HG02970 (cell line): ENCODE results near the gene PALM3.
"Not testable (repeated sequence)": the region's sequence is repeated elsewhere in the genome, so short reads cannot be mapped to it uniquely, and the experiment has no call there.

ENCODE experiments used
- ATAC-seq: cut with Tn5 transposase; IDR thresholded peaks from one replicate; pipeline ENCODE4 v1.9.1; 2021; ENCODE audit warnings: mild to moderate bottlenecking, moderate library complexity, moderate number of reproducible peaks; ENCODE audit not compliant: unreplicated experiment, low FRiP score

PALM3 gene

DNA sequence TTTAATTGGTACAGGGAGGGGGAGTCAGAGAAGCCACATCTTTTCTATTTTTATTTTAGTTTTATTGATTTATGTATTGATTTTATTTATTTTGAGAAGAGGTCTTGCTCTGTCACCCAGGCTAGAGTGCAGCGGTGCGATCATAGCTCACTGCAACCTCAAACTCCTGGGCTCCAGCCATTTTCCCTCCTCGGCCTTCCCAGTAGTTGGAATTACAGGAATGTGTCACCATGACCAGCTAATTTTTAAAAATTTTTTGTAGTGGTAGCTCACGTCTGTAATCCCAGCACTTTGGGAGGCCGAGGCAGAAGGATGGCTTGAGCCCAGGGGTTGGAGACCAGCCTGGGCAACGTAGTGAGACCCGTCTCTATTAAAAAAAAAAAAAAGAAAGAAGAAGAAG lies 26.2 kb downstream of the PALM3 start:
- no peak for ATAC-seq

DNA sequence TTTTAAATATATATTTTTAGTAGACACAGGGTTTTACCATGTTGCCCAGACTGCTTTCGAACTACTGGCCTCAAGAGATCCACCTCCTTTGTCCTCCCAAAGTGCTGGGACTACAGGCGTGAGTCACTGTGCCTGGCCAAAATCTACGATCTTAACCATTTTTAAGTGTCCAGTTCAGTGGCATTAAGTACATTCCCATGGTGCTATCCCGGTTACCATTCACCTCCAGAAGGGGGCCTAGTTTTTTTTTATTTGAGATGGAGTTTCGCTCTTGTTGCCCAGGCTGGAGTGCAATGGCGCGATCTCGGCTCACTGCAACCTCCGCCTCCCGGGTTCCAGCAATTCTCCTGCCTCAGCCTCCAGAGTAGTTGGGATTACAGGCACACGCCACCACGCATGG lies 26.7 kb downstream of the PALM3 start:
- ATAC-seq = not testable (repeated sequence)

DNA sequence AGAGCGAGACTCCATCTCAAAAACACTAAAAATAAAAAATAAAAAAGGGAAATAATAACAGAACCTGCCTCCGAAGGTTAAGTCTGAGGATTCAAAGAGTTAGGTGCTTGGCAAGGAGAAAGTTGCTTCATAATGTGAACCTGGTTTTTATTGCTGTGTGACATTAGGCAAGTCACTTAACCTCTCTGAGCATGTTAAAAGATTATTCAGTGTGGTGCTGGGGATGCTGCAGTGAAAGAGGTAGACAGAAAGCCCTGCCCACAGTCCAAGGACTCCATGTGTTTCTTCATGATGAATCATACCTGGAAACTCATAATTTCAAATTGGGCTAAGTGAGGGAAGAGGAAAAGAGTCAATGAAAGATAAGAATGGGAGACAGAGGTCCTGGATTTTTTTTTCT lies 27.9 kb downstream of the PALM3 start:
- ATAC-seq = no peak

- no peak for ATAC-seq
Observed at GRCh38 chr19:14031719-14032480, 30.0 kb downstream of the PALM3 start, which contains the start of gene IL27RA. Gene IL27RA (plus strand): TSS chr19:14031762. CDS start chr19:14031873, 111 bp downstream.

DNA sequence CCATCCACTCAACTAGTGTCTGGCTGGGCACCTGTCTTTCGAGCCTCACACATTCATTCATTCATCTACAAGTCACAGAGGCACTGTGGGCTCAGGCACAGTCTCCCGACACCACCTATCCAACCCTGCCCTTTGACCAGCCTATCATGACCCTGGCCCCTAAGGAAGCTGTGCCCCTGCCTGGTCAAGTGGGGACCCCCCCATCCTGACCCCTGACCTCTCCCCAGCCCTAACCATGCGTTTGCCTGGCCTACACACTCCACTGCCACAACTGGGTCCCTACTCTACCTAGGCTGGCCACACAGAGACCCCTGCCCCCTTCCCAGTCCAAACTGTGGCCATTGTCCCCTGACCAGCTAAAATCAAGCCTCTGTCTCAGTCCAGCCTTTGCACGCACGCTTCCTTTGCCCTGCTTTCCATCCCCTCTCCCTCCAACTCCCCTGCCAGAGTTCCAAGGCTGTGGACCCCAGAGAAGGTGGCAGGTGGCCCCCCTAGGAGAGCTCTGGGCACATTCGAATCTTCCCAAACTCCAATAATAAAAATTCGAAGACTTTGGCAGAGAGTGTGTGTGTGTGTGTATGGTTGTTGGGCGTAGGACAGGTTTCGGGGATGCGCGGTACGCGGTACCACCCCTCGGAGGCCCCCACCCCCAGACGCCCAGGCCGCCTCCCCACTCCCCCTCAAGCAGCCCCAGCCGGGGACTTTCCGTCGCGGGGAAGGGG lies 30.7 kb downstream of the PALM3 start:
- no peak for ATAC-seq

DNA sequence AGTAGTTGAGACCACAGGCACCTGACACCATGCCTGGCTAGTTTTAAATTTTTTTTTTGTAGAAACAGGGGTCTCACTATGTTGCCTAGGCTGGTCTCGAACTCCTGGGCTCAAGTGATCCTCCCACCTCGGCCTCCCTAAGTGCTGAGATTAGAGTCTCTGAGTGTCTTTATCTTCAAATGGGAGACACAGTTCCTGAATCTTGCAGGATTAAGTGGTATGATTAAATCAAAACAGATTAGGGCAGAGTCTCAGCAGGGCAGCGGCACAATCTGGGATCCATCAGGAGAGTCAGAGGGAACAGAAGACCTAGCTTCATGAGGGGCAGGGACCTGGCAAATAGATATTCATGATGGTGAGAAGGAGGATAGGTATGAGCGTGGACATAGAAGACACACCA lies 33.0 kb downstream of the PALM3 start:
- no peak for ATAC-seq

GRCh38 chr19:14027856-14028450 lies 33.9 kb downstream of the PALM3 start, which contains the start of gene RLN3:
Gene RLN3 (plus strand): TSS chr19:14028148. CDS start chr19:14028205, 57 bp downstream.
- ATAC-seq = no peak

DNA sequence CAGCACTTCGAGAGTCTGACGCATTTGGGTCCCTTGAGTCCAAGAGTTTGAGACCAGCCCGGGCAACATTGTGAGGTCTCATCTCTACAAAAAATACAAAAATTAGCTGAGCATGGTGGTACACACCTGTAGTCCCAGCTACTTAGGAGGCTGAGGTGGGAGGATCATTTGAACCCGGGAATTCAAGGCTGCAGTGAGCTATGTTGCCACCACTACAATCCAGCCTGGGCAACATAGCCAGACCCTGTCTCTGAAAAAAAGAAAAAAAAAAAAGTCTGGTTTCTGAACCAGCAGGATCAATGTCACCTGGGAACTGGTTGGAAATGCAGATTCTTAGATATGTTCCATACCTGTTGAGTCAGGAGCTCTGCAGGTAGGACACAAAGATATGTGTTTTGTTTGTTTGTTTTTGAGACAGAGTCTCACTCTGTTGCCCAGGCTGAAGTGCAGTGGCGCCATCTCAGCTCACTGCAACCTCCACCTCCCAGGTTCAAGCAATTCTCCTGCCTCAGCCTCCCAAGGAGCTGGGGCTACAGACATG lies 35.2 kb downstream of the PALM3 start:
- not testable (repeated sequence) for ATAC-seq

GRCh38 chr19:14023404-14024235 lies 38.3 kb downstream of the PALM3 start:
- no peak for ATAC-seq

DNA sequence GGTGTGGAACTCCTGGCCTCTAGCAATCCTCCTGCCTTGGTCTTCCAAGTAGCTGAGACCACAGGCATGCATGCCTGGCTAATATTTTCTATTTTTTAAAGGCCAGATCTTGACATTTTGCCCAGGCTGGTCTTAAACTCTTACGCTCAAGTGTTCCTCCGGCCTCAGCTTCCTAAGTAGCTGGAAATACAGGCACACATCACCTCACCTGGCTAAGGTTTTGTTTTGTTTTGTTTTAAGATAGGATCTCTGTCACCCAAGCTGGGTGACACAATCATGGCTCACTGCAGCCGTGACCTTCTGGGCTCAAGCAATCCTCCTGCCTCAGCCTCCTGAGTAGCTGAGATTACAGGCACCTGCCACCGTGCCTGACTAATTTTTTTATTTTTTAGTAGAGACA lies 39.4 kb downstream of the PALM3 start:
- ATAC-seq = no peak

- no peak for ATAC-seq
Observed at GRCh38 chr19:14021474-14021873, 40.4 kb downstream of the PALM3 start.

GRCh38 chr19:14019739-14020138 lies 42.1 kb downstream of the PALM3 start:
- not testable (repeated sequence) for ATAC-seq

- no peak for ATAC-seq
Observed at GRCh38 chr19:14019100-14019499, 42.8 kb downstream of the PALM3 start.

- ATAC-seq = peak; percentile 63
Observed at GRCh38 chr19:14015524-14016035, 46.3 kb downstream of the PALM3 start.

- no peak for ATAC-seq
Observed at GRCh38 chr19:14012378-14012915, 49.4 kb downstream of the PALM3 start.

GRCh38 chr19:14006766-14007562 lies 54.9 kb downstream of the PALM3 start:
- peak; percentile 39 for ATAC-seq

- peak; percentile 78 for ATAC-seq
Observed at GRCh38 chr19:14006085-14006765, 55.7 kb downstream of the PALM3 start, which contains the start of gene RFX1. Gene RFX1 (minus strand): TSS chr19:14006320. CDS start chr19:13993843, 12,477 bp downstream.
